MCF 10A (cell line): Measurements from ENCODE around the gene TBC1D22B. TPM values are rescaled to one million over a fixed set of nuclear protein-coding genes. Genes with fewer than 3 reads are reported as not detected.
"Not testable (repeated sequence)": the region's sequence is repeated elsewhere in the genome, so short reads cannot be mapped to it uniquely, and the experiment has no call there.

Experiments
- BruUV-seq: library from RNA; stranded (reverse); fragments of 400-500 nt; replicated peaks from 2 replicates; lab custom pipeline; 2021; lab: Mats Ljungman, UMichigan
- CTCF ChIA-PET: fragments of 300-600 bp; sonication (Branson Sonifier 250); formaldehyde crosslinking; extraction: SDS; loops from one replicate; lab custom pipeline; 2021; ENCODE audit warnings: antibody characterized with exemption, inconsistent platforms; lab: Yijun Ruan, JAX
- POLR2A ChIA-PET: fragments of 300-600, 350-650 bp; sonication (Branson Sonifier 250); formaldehyde crosslinking; extraction: SDS; loops from one replicate; lab custom pipeline; 2020; ENCODE audit warnings: antibody characterized with exemption, inconsistent platforms; lab: Yijun Ruan, JAX
- DNase-seq: peaks from one replicate; pipeline ENCODE4 v3.0.0-alpha.2; 2018; ENCODE audit not compliant: unreplicated experiment
- H3K27ac Mint-ChIP-seq: one replicate; pipeline ENCODE4 v1.8.0; 2022; ENCODE audit warnings: mild to moderate bottlenecking, low read depth, mixed read lengths; ENCODE audit not compliant: unreplicated experiment
- H3K27me3 Mint-ChIP-seq: one replicate; pipeline ENCODE4 v1.8.0; 2022; ENCODE audit warnings: mixed read lengths; ENCODE audit not compliant: insufficient read depth, unreplicated experiment
- H3K36me3 Mint-ChIP-seq: one replicate; pipeline ENCODE4 v1.8.0; 2022; ENCODE audit warnings: mild to moderate bottlenecking, moderate library complexity, mixed read lengths; ENCODE audit not compliant: insufficient read depth, unreplicated experiment
- H3K4me1 Mint-ChIP-seq: one replicate; pipeline ENCODE4 v1.8.0; 2022; ENCODE audit warnings: mixed read lengths; ENCODE audit not compliant: insufficient read depth, unreplicated experiment
- H3K4me3 Mint-ChIP-seq: one replicate; pipeline ENCODE4 v1.8.0; 2022; ENCODE audit warnings: mild to moderate bottlenecking, moderate library complexity, mixed read lengths; ENCODE audit not compliant: unreplicated experiment
- H3K9me3 Mint-ChIP-seq: one replicate; pipeline ENCODE4 v1.8.0; 2022; ENCODE audit warnings: mixed read lengths; ENCODE audit not compliant: unreplicated experiment
- CTCF ChIP-seq: fragments of 200-600 bp; IDR thresholded peaks from one replicate; pipeline ENCODE4 v1.8.0; 2022; ENCODE audit warnings: antibody characterized with exemption, mild to moderate bottlenecking; ENCODE audit not compliant: unreplicated experiment
- intact Hi-C: fragments of 100-400 bp; cut with micrococcal nuclease; formaldehyde crosslinking; loops from 2 replicates; pipeline ENCODE4 v1.14.1; 2022
- total RNA-seq: library from RNA; stranded (reverse); gene quantifications from 2 replicates; pipeline ENCODE4 v1.2.3, GENCODE V29; 2022

Gene TBC1D22B
- total RNA-seq, 1 experiment from 2014 or later = 12.9 TPM

GRCh38 chr6:37303891-37304503, 46.4 kb downstream of the TBC1D22B start:
- intact Hi-C loops = no loop called here
- peak overlapping the region; percentile 57 for H3K27ac Mint-ChIP-seq
- CTCF ChIA-PET = interaction anchor here (0.5 to 2.4 kb wide), 12 partner anchors 10 to 1528 kb away, joined by 3 to 15 read pairs (median 4); no protein-coding TSS in a partner anchor

GRCh38 chr6:37304766-37305165, 47.2 kb downstream of the TBC1D22B start:
- H3K4me1 Mint-ChIP-seq = no peaks in the 10 kb centered on the region
- intact Hi-C loops = no loop called here
- ChIA-PET POLR2A (interaction anchor here (1.4 kb wide), 1 partner anchor 47 kb away, joined by 3 read pairs; the partner anchor contains the start of genes TBC1D22B and TMEM217), CTCF (interaction anchor here (0.7 to 2.4 kb wide), 5 partner anchors 9 to 234 kb away, joined by 3 to 15 read pairs (median 3); no protein-coding TSS in a partner anchor)
- no peak for TF ChIP-seq CTCF
- no peak overlapping the region for H3K4me3 Mint-ChIP-seq
- H3K36me3 Mint-ChIP-seq = peaks cover 44% of the 10 kb centered on the region
- no peaks in the 10 kb centered on the region for H3K27me3 Mint-ChIP-seq
- no peak for DNase-seq
- no peaks in the 10 kb centered on the region for H3K9me3 Mint-ChIP-seq
- no peak overlapping the region for H3K27ac Mint-ChIP-seq
- BruUV-seq = no TSS peak

More at GRCh38 chr6:37303891-37304503, 46.4 kb downstream of the TBC1D22B start:
- no TSS peak for BruUV-seq
- peak; percentile 30 for TF ChIP-seq CTCF
- Mint-ChIP-seq H3K9me3 (no peaks in the 10 kb centered on the region), H3K4me3 (no peak overlapping the region), H3K36me3 (peaks cover 44% of the 10 kb centered on the region), H3K27me3 (no peaks in the 10 kb centered on the region), H3K4me1 (no peaks in the 10 kb centered on the region)
- peak; percentile 52 for DNase-seq
- POLR2A ChIA-PET = interaction anchor here (1.4 kb wide), 1 partner anchor 46 kb away, joined by 3 read pairs; the partner anchor contains the start of genes TBC1D22B and TMEM217

- no peak for DNase-seq
- no peak overlapping the region for H3K27ac Mint-ChIP-seq
- H3K4me3 Mint-ChIP-seq = no peak overlapping the region
- H3K27me3 Mint-ChIP-seq = no peaks in the 10 kb centered on the region
- intact Hi-C loops = no loop called here
- H3K9me3 Mint-ChIP-seq = no peaks in the 10 kb centered on the region
- TF ChIP-seq CTCF = no peak
- ChIA-PET POLR2A (interaction anchor here (1.1 to 1.2 kb wide), 2 partner anchors 19 to 48 kb away, joined by 3 read pairs; partner anchors contain the start of genes TBC1D22B and TMEM217), CTCF (interaction anchor here (1.9 to 2.4 kb wide), 2 partner anchors 8 to 20 kb away, joined by 13 to 15 read pairs; no protein-coding TSS in a partner anchor)
- peaks cover 38% of the 10 kb centered on the region for H3K36me3 Mint-ChIP-seq
- no TSS peak for BruUV-seq
- no peaks in the 10 kb centered on the region for H3K4me1 Mint-ChIP-seq
Measured at GRCh38 chr6:37305841-37306425, 48.4 kb downstream of the TBC1D22B start.

- H3K9me3 Mint-ChIP-seq = no peaks in the 10 kb centered on the region
- no peak overlapping the region for H3K4me3 Mint-ChIP-seq
- H3K27me3 Mint-ChIP-seq = no peaks in the 10 kb centered on the region
- no peak for TF ChIP-seq CTCF
- BruUV-seq = no TSS peak
- POLR2A ChIA-PET = interaction anchor here (1.1 kb wide), 1 partner anchor 20 kb away, joined by 3 read pairs; no protein-coding TSS in a partner anchor
- no peak for DNase-seq
- peaks cover 32% of the 10 kb centered on the region for H3K36me3 Mint-ChIP-seq
- intact Hi-C loops = no loop called here
- H3K4me1 Mint-ChIP-seq = no peaks in the 10 kb centered on the region
- CTCF ChIA-PET = interaction anchor here (0.5 to 2.4 kb wide), 2 partner anchors 19 to 75 kb away, joined by 3 to 15 read pairs; no protein-coding TSS in a partner anchor
- H3K27ac Mint-ChIP-seq = no peak overlapping the region
Measured at GRCh38 chr6:37306624-37307222, 49.2 kb downstream of the TBC1D22B start.

- H3K27ac Mint-ChIP-seq, POLR2A ChIA-PET, H3K4me3 Mint-ChIP-seq, intact Hi-C loops, H3K4me1 Mint-ChIP-seq, DNase-seq, H3K9me3 Mint-ChIP-seq, H3K27me3 Mint-ChIP-seq, BruUV-seq: not testable (repeated sequence)
- CTCF ChIA-PET = interaction anchor here (0.5 kb wide), 1 partner anchor 76 kb away, joined by 3 read pairs; no protein-coding TSS in a partner anchor
- peaks cover 28% of the 10 kb centered on the region for H3K36me3 Mint-ChIP-seq
Measured at GRCh38 chr6:37307484-37307883, 49.9 kb downstream of the TBC1D22B start.
